ENCODE measurements around the gene KRI1.
"Not testable (repeated sequence)": the region's sequence is repeated elsewhere in the genome, so short reads cannot be mapped to it uniquely, and the experiment has no call there.

The KRI1 gene

GRCh38 chr19:10538204-10538983, 27.4 kb downstream of the KRI1 start:
- no peak for TF ChIP-seq YY1 (IDR thresholded peaks at IDR 0.05; ENCODE audit: insufficient read depth, insufficient read length)
- TF ChIP-seq ZNF274 (IDR thresholded peaks at IDR 0.05; ENCODE audit: low read depth, low read length) = no peak
- no peak for TF ChIP-seq SUZ12 (IDR thresholded peaks at IDR 0.05; ENCODE audit: extremely low read depth, insufficient read depth, insufficient read length)
- H3K36me3 ChIP-seq (ENCODE audit: insufficient read depth, insufficient read length, low read length) = no peaks in the 10 kb centered on the region
- H3K9me3 ChIP-seq (ENCODE audit: insufficient read depth, low read length) = no peaks in the 10 kb centered on the region
- no peaks in the 10 kb centered on the region for H3K27me3 ChIP-seq (ENCODE audit: insufficient read depth, insufficient read length)
- DNase-seq (ENCODE audit: low read depth, low spot score) = no peak
- no peak overlapping the region for H3K4me3 ChIP-seq (ENCODE audit: insufficient read length, low read depth)
- H3K4me1 ChIP-seq (ENCODE audit: insufficient read depth, insufficient read length) = peaks cover 8% of the 10 kb centered on the region
- no peak overlapping the region for H3K9ac ChIP-seq (ENCODE audit: insufficient read length, low read depth)

DNA sequence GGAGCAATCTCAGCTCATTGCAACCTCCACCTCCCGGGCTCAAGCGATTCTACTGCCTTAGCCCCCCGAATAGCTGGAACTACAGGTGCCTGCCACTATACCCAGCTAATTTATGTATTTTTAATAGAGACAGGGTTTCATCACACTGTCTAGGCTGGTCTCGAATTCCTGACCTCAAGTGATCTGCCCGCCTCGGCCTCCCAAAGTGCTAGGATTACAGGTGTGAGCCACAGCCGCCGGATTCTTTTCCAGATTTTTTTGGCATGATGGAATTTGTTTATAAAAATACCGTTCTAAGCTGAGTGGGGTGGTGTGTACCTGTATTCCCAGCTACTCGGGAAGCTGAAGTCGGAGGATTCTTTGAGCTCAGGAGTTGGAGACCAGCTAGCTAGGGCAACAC, 28.1 kb downstream of the KRI1 start:
- no peak for TF ChIP-seq ZNF274 (IDR thresholded peaks at IDR 0.05; ENCODE audit: low read depth, low read length)
- TF ChIP-seq SUZ12 (IDR thresholded peaks at IDR 0.05; ENCODE audit: extremely low read depth, insufficient read depth, insufficient read length) = no peak
- TF ChIP-seq YY1 (IDR thresholded peaks at IDR 0.05; ENCODE audit: insufficient read depth, insufficient read length) = no peak
- no peaks in the 10 kb centered on the region for H3K36me3 ChIP-seq (ENCODE audit: insufficient read depth, insufficient read length, low read length)

DNA sequence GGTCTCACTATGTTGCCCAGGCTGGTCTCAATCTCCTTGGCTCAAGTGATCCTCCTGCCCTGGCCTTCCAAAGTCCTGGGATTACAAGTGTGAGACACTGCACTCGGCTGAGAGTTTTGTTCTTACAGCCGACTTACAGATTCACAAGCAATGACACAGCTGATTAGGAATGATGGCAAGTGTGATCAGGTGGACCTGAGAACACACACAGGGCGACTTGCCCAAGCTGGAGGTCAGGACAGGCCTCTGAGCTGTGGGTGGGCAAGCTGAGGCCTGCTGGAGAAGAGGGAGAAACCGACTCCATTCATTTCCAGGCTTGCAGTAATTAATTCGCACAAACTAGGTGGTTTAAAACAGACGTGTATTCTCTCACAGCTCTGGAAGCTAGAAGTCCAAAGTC, 30.2 kb downstream of the KRI1 start:
- Histone ChIP-seq H3K9ac (ENCODE audit: insufficient read length, low read depth) (no peak overlapping the region), H3K27me3 (ENCODE audit: insufficient read depth, insufficient read length) (no peaks in the 10 kb centered on the region), H3K4me1 (ENCODE audit: insufficient read depth, insufficient read length) (peaks cover 5% of the 10 kb centered on the region), H3K36me3 (ENCODE audit: insufficient read depth, insufficient read length, low read length) (no peaks in the 10 kb centered on the region), H3K9me3 (ENCODE audit: insufficient read depth, low read length) (peaks cover 6% of the 10 kb centered on the region; the same call in 1 of the 2 replicates), H3K4me3 (ENCODE audit: insufficient read length, low read depth) (no peak overlapping the region)
- no peak for DNase-seq (ENCODE audit: low read depth, low spot score)
- TF ChIP-seq SUZ12 (IDR thresholded peaks at IDR 0.05; ENCODE audit: extremely low read depth, insufficient read depth, insufficient read length) (no peak), YY1 (IDR thresholded peaks at IDR 0.05; ENCODE audit: insufficient read depth, insufficient read length) (no peak), ZNF274 (IDR thresholded peaks at IDR 0.05; ENCODE audit: low read depth, low read length) (no peak)

More for the DNA sequence above, 28.1 kb downstream of the KRI1 start:
- Histone ChIP-seq H3K4me1 (ENCODE audit: insufficient read depth, insufficient read length) (peaks cover 5% of the 10 kb centered on the region), H3K4me3 (ENCODE audit: insufficient read length, low read depth) (no peak overlapping the region), H3K9ac (ENCODE audit: insufficient read length, low read depth) (no peak overlapping the region), H3K27me3 (ENCODE audit: insufficient read depth, insufficient read length) (no peaks in the 10 kb centered on the region), H3K9me3 (ENCODE audit: insufficient read depth, low read length) (no peaks in the 10 kb centered on the region)
- no peak for DNase-seq (ENCODE audit: low read depth, low spot score)

DNA sequence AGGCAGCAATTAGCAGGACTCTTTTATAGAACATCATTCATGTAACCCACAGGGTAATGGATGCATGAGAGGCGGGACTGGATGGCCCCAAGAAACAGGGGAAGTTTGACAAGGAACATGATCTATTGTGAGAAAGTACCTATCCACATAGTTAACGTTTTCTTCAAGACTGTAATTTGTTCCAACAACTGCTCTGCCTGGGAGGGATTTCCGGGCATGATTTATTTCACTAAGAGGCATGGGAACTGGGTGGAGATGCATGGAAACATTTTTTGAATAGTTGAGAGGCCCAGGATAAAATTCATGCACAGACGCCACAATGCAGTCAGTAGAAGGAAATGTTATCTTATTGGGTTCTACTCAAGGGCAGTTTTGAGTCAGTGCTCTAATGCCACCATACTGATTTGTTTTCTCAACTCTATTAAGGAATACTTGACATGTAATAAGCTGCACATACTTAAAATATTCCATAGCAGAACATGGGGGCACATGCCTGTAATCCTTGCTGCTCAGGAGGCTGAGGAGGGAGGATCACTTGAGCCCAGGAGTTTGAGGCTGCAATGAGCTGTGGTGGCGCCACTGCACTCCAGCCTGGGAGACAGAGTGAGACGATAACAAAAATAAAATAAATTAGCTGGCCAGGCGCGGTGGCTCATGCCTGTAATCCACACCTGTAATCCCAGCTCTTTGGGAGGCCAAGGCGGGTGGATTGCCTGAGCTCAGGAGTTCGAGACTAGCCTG, 32.0 kb downstream of the KRI1 start:
- Histone ChIP-seq H3K4me1 (ENCODE audit: insufficient read depth, insufficient read length) (peaks cover 5% of the 10 kb centered on the region), H3K9me3 (ENCODE audit: insufficient read depth, low read length) (peaks cover 6% of the 10 kb centered on the region; the same call in 1 of the 2 replicates), H3K36me3 (ENCODE audit: insufficient read depth, insufficient read length, low read length) (no peaks in the 10 kb centered on the region), H3K4me3 (ENCODE audit: insufficient read length, low read depth) (no peak overlapping the region), H3K9ac (ENCODE audit: insufficient read length, low read depth) (no peak overlapping the region), H3K27me3 (ENCODE audit: insufficient read depth, insufficient read length) (no peaks in the 10 kb centered on the region)
- TF ChIP-seq YY1 (IDR thresholded peaks at IDR 0.05; ENCODE audit: insufficient read depth, insufficient read length) = no peak
- no peak for TF ChIP-seq ZNF274 (IDR thresholded peaks at IDR 0.05; ENCODE audit: low read depth, low read length)
- TF ChIP-seq SUZ12 (IDR thresholded peaks at IDR 0.05; ENCODE audit: extremely low read depth, insufficient read depth, insufficient read length) = no peak
- no peak for DNase-seq (ENCODE audit: low read depth, low spot score)

DNA sequence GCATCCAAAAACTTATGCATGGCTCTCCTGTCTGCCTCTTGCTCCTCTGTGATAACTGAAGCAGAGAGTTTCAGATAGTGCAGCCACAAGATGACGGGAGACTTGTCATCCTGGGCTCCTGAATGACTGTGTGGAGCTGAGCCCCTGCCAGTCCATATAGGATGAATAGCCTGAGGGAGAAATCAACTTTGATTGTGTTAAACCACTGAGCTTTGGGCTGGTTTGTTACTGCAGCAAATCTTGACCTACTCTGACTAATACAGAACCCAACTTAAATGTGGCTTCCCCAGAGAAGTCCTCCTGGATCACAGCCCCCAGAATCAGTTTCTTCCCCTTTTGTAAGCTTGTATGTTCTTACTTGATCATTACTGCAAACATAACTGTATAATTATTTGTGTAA, 33.4 kb downstream of the KRI1 start:
- Histone ChIP-seq H3K27me3 (ENCODE audit: insufficient read depth, insufficient read length) (no peaks in the 10 kb centered on the region), H3K9ac (ENCODE audit: insufficient read length, low read depth) (no peak overlapping the region), H3K4me3 (ENCODE audit: insufficient read length, low read depth) (no peak overlapping the region), H3K36me3 (ENCODE audit: insufficient read depth, insufficient read length, low read length) (no peaks in the 10 kb centered on the region), H3K4me1 (ENCODE audit: insufficient read depth, insufficient read length) (peaks cover 5% of the 10 kb centered on the region), H3K9me3 (ENCODE audit: insufficient read depth, low read length) (peaks cover 6% of the 10 kb centered on the region; the same call in 1 of the 2 replicates)
- no peak for DNase-seq (ENCODE audit: low read depth, low spot score)
- no peak for TF ChIP-seq YY1 (IDR thresholded peaks at IDR 0.05; ENCODE audit: insufficient read depth, insufficient read length)
- TF ChIP-seq ZNF274 (IDR thresholded peaks at IDR 0.05; ENCODE audit: low read depth, low read length) = no peak
- TF ChIP-seq SUZ12 (IDR thresholded peaks at IDR 0.05; ENCODE audit: extremely low read depth, insufficient read depth, insufficient read length) = no peak

- H3K4me3 ChIP-seq (ENCODE audit: insufficient read length, low read depth); H3K4me1 ChIP-seq (ENCODE audit: insufficient read depth, insufficient read length); H3K9me3 ChIP-seq (ENCODE audit: insufficient read depth, low read length); H3K27me3 ChIP-seq (ENCODE audit: insufficient read depth, insufficient read length); H3K36me3 ChIP-seq (ENCODE audit: insufficient read depth, insufficient read length, low read length); H3K9ac ChIP-seq (ENCODE audit: insufficient read length, low read depth); DNase-seq (ENCODE audit: low read depth, low spot score): not testable (repeated sequence)
Measured at GRCh38 chr19:10526887-10527286, 38.9 kb downstream of the KRI1 start.

- no peak overlapping the region for H3K9ac ChIP-seq (ENCODE audit: insufficient read length, low read depth)
- DNase-seq (ENCODE audit: low read depth, low spot score) = no peak
- TF ChIP-seq ZNF274 (IDR thresholded peaks at IDR 0.05; ENCODE audit: low read depth, low read length) = no peak
- TF ChIP-seq YY1 (IDR thresholded peaks at IDR 0.05; ENCODE audit: insufficient read depth, insufficient read length) = no peak
- no peak for TF ChIP-seq SUZ12 (IDR thresholded peaks at IDR 0.05; ENCODE audit: extremely low read depth, insufficient read depth, insufficient read length)
- no peaks in the 10 kb centered on the region for H3K4me1 ChIP-seq (ENCODE audit: insufficient read depth, insufficient read length)
- no peaks in the 10 kb centered on the region for H3K27me3 ChIP-seq (ENCODE audit: insufficient read depth, insufficient read length)
- no peaks in the 10 kb centered on the region for H3K36me3 ChIP-seq (ENCODE audit: insufficient read depth, insufficient read length, low read length)
- H3K9me3 ChIP-seq (ENCODE audit: insufficient read depth, low read length) = no peaks in the 10 kb centered on the region
- no peak overlapping the region for H3K4me3 ChIP-seq (ENCODE audit: insufficient read length, low read depth)
Measured at GRCh38 chr19:10525636-10526035, 40.2 kb downstream of the KRI1 start.
